Measurements from ENCODE around the gene WNT3A. TPM values are rescaled to one million over a fixed set of nuclear protein-coding genes. Genes with fewer than 3 reads are reported as not detected.

WNT3A gene
- total RNA-seq, 4 donors from 2014 or later = not detected

DNA sequence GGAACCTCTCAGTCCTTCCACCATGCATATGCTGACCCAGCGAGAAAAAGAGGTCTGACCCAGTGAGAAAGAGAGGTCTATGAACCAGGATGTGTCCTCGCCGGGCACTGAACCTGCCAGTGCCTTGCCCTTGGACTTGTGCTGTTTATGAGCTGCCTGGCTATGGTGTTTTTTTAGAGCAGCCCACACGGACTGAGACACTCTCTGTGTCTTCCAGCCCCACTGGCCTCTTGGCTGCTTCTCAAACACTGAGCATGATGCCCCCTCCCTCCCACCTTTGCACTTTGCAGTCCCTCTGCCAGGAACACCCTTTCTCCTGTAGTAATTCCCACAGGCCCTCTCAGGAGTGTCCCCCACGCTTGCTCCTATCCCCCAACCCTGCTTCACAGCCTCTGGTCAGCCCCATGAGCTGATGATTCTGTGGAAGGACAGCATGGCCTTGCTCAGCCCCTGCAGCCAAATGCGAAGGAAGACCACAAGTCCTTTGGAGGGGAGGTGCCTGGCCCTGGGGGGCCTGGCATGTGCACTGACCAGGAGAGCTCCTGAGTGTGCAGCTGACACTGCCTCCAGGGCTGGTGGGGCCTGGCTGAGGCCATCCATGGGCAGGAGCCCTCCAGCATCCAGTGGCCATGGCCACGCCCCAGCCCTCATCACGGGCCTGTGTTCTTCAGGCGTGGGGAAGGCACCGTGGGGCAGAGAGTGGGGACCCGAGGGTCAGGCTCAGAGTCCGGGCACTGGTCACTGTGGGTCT is 23.8 kb downstream of the WNT3A start:
- H3K27me3 ChIP-seq = no peaks in the 10 kb centered on the region
- TF ChIP-seq POLR2A (IDR thresholded peaks at IDR 0.05) = no peak
- TF ChIP-seq CTCF (IDR thresholded peaks at IDR 0.05) = no peak
- no peaks in the 10 kb centered on the region for H3K4me1 ChIP-seq
- intact Hi-C loops (cut with DNase I; ENCODE audit: low total_unique reads) = no loop called here
- no peak overlapping the region for H3K4me3 ChIP-seq
- no peak overlapping the region for H3K27ac ChIP-seq
- H3K9me3 ChIP-seq = peaks cover 0 to 4% of the 10 kb centered on the region in 2 donors
- H3K36me3 ChIP-seq = no peaks in the 10 kb centered on the region
- peak in 1 of 2 donors; percentile 5 for DNase-seq

DNA sequence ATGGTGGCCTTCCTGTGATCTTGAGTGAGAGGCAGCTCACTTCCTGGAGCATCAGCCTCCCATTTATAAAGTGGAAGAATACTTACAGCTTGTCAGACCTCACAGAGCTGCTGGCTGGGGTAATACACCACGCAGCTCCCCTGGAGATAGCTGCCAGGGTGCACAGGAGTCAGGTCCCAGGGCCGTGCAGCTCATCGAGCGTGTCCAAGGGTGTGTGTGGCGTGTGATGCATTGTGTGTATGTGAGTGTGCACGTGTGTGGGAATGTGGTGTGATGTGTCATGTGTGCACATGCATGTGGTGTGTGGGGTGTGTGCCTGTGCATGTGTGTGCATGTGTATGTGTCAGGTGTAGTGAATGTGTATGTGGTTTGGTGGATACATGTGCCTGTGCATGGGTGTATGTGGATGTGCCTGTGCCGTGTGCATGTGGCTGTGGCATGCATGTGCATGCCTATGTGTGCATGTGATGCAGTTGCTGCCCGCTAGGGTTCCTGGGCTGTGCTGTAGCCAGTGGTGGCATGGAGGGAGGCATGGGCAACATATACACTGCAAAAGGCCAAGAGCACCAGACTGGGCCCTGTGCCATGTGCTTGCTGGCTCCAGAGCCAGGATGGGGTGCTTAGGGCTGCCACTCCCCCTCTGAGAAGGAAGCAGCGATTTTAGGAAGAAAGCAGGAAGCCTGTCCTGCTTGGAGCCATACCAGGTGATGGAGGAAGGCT is 24.6 kb downstream of the WNT3A start:
- no peak overlapping the region for H3K27ac ChIP-seq
- H3K27me3 ChIP-seq = no peaks in the 10 kb centered on the region
- TF ChIP-seq CTCF (IDR thresholded peaks at IDR 0.05) (no peak), POLR2A (IDR thresholded peaks at IDR 0.05) (no peak)
- no peak overlapping the region for H3K4me3 ChIP-seq
- no peaks in the 10 kb centered on the region for H3K4me1 ChIP-seq
- H3K9me3 ChIP-seq = peaks cover 0 to 4% of the 10 kb centered on the region in 2 donors
- DNase-seq = peak in 1 of 2 donors; percentile 1
- intact Hi-C loops (cut with DNase I; ENCODE audit: low total_unique reads) = no loop called here
- H3K36me3 ChIP-seq = no peaks in the 10 kb centered on the region

- peak in 1 of 2 donors; percentile 3 for DNase-seq
- Histone ChIP-seq H3K27ac (no peak overlapping the region), H3K9me3 (peaks cover 0 to 2% of the 10 kb centered on the region in 2 donors), H3K27me3 (no peaks in the 10 kb centered on the region), H3K4me1 (no peaks in the 10 kb centered on the region), H3K36me3 (no peaks in the 10 kb centered on the region), H3K4me3 (no peak overlapping the region)
- intact Hi-C loops (cut with DNase I; ENCODE audit: low total_unique reads) = no loop called here
- no peak for TF ChIP-seq POLR2A (IDR thresholded peaks at IDR 0.05)
- TF ChIP-seq CTCF (IDR thresholded peaks at IDR 0.05) = no peak
Observed at GRCh38 chr1:228032041-228032440, 25.2 kb downstream of the WNT3A start.

- no peak for DNase-seq
- H3K9me3 ChIP-seq = no peaks in the 10 kb centered on the region
- H3K27me3 ChIP-seq = no peaks in the 10 kb centered on the region
- no peak overlapping the region for H3K27ac ChIP-seq
- no peak overlapping the region for H3K4me3 ChIP-seq
- no peaks in the 10 kb centered on the region for H3K36me3 ChIP-seq
- H3K4me1 ChIP-seq = no peaks in the 10 kb centered on the region
- no peak for TF ChIP-seq CTCF (IDR thresholded peaks at IDR 0.05)
- no peak for TF ChIP-seq POLR2A (IDR thresholded peaks at IDR 0.05)
- intact Hi-C loops (cut with DNase I; ENCODE audit: low total_unique reads) = no loop called here
Observed at GRCh38 chr1:228033376-228033775, 26.6 kb downstream of the WNT3A start.
